GM21360 (cell line): ENCODE data around the gene SH3BP1.

ENCODE experiments used
- ATAC-seq: cut with Tn5 transposase; IDR thresholded peaks from one replicate; pipeline ENCODE4 v1.9.1; 2021; ENCODE audit warnings: mild to moderate bottlenecking, moderate library complexity; ENCODE audit not compliant: unreplicated experiment

The SH3BP1 gene

GRCh38 chr22:37616201-37617083 lies 23.0 kb upstream of the SH3BP1 start:
- no peak for ATAC-seq

GRCh38 chr22:37617431-37617830 lies 22.0 kb upstream of the SH3BP1 start:
- ATAC-seq, result no peak

GRCh38 chr22:37618072-37618656 lies 21.3 kb upstream of the SH3BP1 start:
- no peak for ATAC-seq

GRCh38 chr22:37618674-37619073 lies 20.8 kb upstream of the SH3BP1 start:
- ATAC-seq, result no peak

GRCh38 chr22:37619991-37620390 lies 19.5 kb upstream of the SH3BP1 start:
- ATAC-seq, result no peak

- no peak for ATAC-seq
These were observed 18.1 kb upstream of the SH3BP1 start for GRCh38 chr22:37621352-37621860.

- ATAC-seq, result no peak
These were observed 16.1 kb upstream of the SH3BP1 start for GRCh38 chr22:37623075-37624016.

GRCh38 chr22:37624017-37624365 lies 15.5 kb upstream of the SH3BP1 start:
- no peak for ATAC-seq

- no peak for ATAC-seq
These were observed 14.6 kb upstream of the SH3BP1 start for GRCh38 chr22:37624876-37625275.

- no peak for ATAC-seq
These were observed 13.7 kb upstream of the SH3BP1 start for GRCh38 chr22:37625737-37626136.

GRCh38 chr22:37626144-37626543 lies 13.3 kb upstream of the SH3BP1 start:
- no peak for ATAC-seq

- no peak for ATAC-seq
These were observed 12.9 kb upstream of the SH3BP1 start for GRCh38 chr22:37626556-37627075.

- ATAC-seq, result no peak
These were observed 12.3 kb upstream of the SH3BP1 start for GRCh38 chr22:37627121-37627520.

- no peak for ATAC-seq
These were observed 11.9 kb upstream of the SH3BP1 start for GRCh38 chr22:37627545-37627944.

- ATAC-seq, result no peak
These were observed 10.6 kb upstream of the SH3BP1 start for GRCh38 chr22:37628830-37629229.

GRCh38 chr22:37629928-37630327 lies 9.5 kb upstream of the SH3BP1 start:
- no peak for ATAC-seq

GRCh38 chr22:37630839-37631435 lies 8.5 kb upstream of the SH3BP1 start:
- no peak for ATAC-seq

GRCh38 chr22:37631448-37632173 lies 7.9 kb upstream of the SH3BP1 start:
- ATAC-seq, result no peak

- no peak for ATAC-seq
These were observed 7.0 kb upstream of the SH3BP1 start for GRCh38 chr22:37632174-37633088.
